HG02798 (cell line): Measurements from ENCODE around the gene PLEKHG4B.
"Not testable (repeated sequence)": the region's sequence is repeated elsewhere in the genome, so short reads cannot be mapped to it uniquely, and the experiment has no call there.

ENCODE experiments used
- ATAC-seq: cut with Tn5 transposase; IDR thresholded peaks from one replicate; pipeline ENCODE4 v1.9.1; 2021; ENCODE audit warnings: mild to moderate bottlenecking; ENCODE audit not compliant: unreplicated experiment, poor library complexity

Gene PLEKHG4B

DNA sequence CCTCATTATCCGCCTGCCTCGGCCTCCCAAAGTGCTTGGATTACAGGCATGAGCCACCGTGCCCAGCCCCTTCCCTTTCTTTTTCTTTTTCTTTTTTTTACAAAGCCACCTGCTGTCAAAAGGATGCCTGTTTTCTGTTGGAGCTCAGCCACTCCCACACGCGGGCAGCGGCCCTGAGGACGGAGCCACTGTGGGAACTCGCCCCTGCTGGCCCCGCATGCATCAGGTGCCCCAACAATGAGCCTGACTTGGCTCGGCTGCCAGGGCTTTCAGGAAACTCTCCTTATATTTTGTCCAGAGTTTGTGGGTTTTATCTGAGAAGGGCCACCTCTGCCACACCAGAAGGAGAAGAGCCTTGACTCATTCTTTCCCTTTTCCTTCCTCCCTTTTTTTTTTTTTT is 62.3 kb downstream of the PLEKHG4B start:
- ATAC-seq: no peak

- ATAC-seq: no peak
Measured at GRCh38 chr5:154826-155225, 62.9 kb downstream of the PLEKHG4B start.

- ATAC-seq: no peak
Measured at GRCh38 chr5:155651-156410, 63.9 kb downstream of the PLEKHG4B start.

- ATAC-seq: no peak
Measured at GRCh38 chr5:156411-157072, 64.6 kb downstream of the PLEKHG4B start.

DNA sequence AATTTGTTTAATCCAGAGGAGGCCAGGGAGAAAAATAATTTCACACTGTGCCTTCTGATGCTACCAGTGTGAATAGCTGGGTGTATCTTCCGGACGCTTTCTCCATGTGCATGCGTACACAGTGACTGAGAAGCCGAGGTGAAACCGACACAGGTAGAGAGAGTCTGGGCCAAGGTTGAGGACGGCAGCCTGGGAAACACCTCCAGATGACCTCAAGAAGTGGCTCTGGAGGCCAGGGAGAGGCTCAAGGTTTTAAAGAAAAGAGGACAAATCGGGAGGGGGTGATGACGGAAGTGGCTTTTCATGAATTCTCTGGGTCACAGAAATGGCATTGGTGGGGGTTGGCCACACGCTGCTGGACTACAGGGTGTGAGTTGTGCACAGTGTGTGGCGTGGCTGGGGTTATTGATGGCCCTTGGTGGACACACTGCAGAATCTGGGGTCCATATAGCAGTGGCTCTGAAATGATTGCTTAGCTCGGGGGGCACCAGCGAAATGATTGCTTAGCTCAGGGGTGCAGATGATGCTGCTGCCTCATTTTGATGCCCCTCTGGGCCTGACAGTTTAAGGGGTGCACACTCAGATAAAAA is 65.3 kb downstream of the PLEKHG4B start:
- ATAC-seq: no peak

- ATAC-seq: no peak
Measured at GRCh38 chr5:157801-158200, 65.8 kb downstream of the PLEKHG4B start.

GRCh38 chr5:158807-159447 is 67.0 kb downstream of the PLEKHG4B start:
- ATAC-seq: no peak

GRCh38 chr5:159448-160172 is 67.6 kb downstream of the PLEKHG4B start:
- ATAC-seq: no peak

- ATAC-seq: no peak
Measured at GRCh38 chr5:160173-160510, 68.2 kb downstream of the PLEKHG4B start.

DNA sequence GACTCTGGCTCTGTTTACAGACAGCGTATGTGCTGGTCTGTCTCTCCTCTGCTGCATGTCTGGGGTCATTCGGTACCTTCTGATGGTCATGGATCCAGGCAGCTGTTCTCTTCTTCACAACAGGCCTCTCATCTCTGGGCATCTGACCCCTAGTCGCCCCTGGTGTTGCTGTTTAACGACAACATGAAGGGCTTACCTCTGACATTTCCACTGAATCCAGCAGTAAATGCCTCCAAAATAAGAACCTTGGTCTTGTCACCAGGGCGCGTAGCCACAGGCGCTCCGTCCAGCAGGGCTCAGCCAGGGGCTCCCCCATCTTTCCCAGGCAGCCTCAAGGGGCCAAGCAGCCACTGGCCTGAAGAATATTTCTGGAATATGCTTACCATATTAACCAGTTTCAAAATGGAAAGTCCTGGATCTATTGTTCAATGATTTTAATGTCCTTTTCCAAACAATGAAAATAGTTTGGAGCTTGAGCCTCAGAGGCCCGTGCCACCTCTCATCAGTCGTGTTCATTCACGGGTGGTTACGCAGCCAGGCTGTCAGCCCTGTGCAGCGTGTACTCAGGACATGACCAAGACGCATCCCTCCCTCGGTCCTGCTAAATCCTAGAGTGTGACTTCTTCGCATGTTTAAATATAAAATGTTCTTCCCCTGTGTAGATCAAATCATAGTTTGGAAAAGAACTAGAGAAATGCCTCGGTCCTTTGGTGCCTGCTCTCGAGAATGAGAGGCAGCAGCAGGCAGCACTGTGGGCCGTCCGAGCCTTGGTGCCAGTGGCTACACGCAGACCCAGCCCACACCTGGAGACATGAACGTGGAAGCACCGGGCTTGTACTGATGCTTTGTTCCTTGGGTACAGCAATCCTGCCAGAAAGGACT is 69.2 kb downstream of the PLEKHG4B start:
- no peak for ATAC-seq

DNA sequence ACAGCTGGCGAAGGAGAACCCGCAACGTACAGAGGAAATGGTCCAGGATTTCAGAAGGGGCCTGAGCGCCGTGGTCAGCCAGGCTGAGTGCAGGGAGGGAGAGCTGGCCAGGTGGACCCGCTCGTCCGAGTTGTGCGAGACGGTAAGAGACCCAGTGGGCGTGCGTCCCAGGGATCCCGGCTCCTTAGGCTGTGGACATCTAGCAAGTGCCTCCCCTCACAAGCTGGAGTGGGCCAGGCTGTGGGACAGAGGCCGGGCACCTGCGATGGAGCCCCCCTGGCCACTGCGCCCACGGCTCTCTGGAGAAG is 69.8 kb downstream of the PLEKHG4B start:
- no peak for ATAC-seq

- no peak for ATAC-seq
Measured at GRCh38 chr5:162190-162564, 70.2 kb downstream of the PLEKHG4B start.

- no peak for ATAC-seq
Measured at GRCh38 chr5:162565-163337, 70.8 kb downstream of the PLEKHG4B start.

GRCh38 chr5:163338-163620 is 71.3 kb downstream of the PLEKHG4B start:
- ATAC-seq: no peak

GRCh38 chr5:163841-164240 is 71.9 kb downstream of the PLEKHG4B start:
- ATAC-seq: no peak

- ATAC-seq: no peak
Measured at GRCh38 chr5:164244-164643, 72.3 kb downstream of the PLEKHG4B start.

- ATAC-seq: not testable (repeated sequence)
Measured at GRCh38 chr5:164783-165182, 72.8 kb downstream of the PLEKHG4B start.

DNA sequence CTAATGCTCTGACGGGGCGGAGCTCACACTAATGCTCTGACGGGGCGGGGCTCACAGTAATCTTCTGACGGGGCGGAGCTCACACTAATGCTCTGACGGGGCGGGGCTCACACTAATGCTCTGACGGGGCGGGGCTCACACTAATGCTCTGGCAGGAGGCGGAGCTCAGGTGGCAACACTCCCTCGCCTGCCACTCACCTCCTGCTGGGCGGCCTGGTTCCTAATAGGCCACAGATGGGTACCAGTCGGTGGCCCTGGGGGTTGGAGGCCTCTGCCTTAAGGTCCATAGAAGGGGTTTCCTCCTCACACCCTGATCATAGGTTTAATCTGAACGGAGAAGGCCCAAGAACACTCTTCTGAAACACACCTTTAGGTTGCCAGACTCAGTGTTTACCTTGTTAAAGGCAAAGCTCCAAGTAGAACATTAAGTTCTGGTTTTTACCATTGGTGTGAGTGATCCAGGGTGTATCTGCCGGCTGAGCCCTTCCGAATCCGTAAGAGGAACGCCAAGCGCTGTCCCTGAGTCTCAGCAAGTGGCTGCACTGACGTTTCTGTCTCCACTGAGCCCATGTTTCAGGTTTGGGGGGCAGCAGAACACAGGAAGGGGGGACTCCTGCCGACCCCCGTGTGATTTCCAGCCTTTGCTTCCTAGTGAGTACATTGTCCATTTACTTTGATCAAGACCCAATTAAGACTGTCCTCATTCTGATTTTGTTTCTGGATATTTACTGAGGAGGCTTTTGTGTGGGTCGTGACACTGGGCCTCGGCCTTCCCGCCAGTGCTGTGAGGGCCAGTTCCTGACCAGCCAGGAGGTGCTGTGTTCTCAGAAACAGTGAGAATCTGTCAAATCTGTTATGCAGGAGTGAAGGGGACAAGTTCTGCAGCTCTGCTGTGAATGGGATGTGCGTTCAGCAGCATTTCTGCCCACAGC is 74.7 kb downstream of the PLEKHG4B start:
- no peak for ATAC-seq
